ENCODE results near the gene TBC1D1.
"Not testable (repeated sequence)": the region's sequence is repeated elsewhere in the genome, so short reads cannot be mapped to it uniquely, and the experiment has no call there.

The TBC1D1 gene

GRCh38 chr4:38016698-38017097 is 125.8 kb downstream of the TBC1D1 start:
- Histone ChIP-seq H3K4me1 (peaks cover 24% of the 10 kb centered on the region), H3K27ac (peak overlapping the region; percentile 56)

GRCh38 chr4:38017609-38018008 is 126.7 kb downstream of the TBC1D1 start:
- H3K4me1 ChIP-seq, result peaks cover 27% of the 10 kb centered on the region
- H3K27ac ChIP-seq, result peak overlapping the region; percentile 56
- H3K4me3 ChIP-seq (ENCODE audit: low read depth, low read length), result no peak overlapping the region
- no peak overlapping the region for H3K4me2 ChIP-seq (ENCODE audit: low read length)
- no peaks in the 10 kb centered on the region for H3K36me3 ChIP-seq (ENCODE audit: control insufficient read depth, insufficient read depth, low read length)
- no peak overlapping the region for H2AFZ ChIP-seq
- no peaks in the 10 kb centered on the region for H3K27me3 ChIP-seq (ENCODE audit: control insufficient read depth, insufficient read depth, low read length)
- H3K9ac ChIP-seq, result no peak overlapping the region
- peaks cover 8% of the 10 kb centered on the region for H3K79me2 ChIP-seq
- H3K9me3 ChIP-seq (ENCODE audit: control insufficient read depth, low read length), result no peaks in the 10 kb centered on the region
- TF ChIP-seq CTCF (IDR thresholded peaks at IDR 0.05), result no peak

More at GRCh38 chr4:38016698-38017097, 125.8 kb downstream of the TBC1D1 start:
- Histone ChIP-seq H3K27me3 (ENCODE audit: control insufficient read depth, insufficient read depth, low read length) (no peaks in the 10 kb centered on the region), H3K4me2 (ENCODE audit: low read length) (no peak overlapping the region), H3K9ac (no peak overlapping the region), H3K9me3 (ENCODE audit: control insufficient read depth, low read length) (no peaks in the 10 kb centered on the region), H3K4me3 (ENCODE audit: low read depth, low read length) (no peak overlapping the region), H3K79me2 (peaks cover 15% of the 10 kb centered on the region), H3K36me3 (ENCODE audit: control insufficient read depth, insufficient read depth, low read length) (no peaks in the 10 kb centered on the region), H2AFZ (no peak overlapping the region)
- TF ChIP-seq CTCF (IDR thresholded peaks at IDR 0.05), result no peak

GRCh38 chr4:38020386-38020785 is 129.5 kb downstream of the TBC1D1 start:
- TF ChIP-seq CTCF (IDR thresholded peaks at IDR 0.05), result no peak
- no peak overlapping the region for H3K4me2 ChIP-seq (ENCODE audit: low read length)
- peaks cover 31% of the 10 kb centered on the region for H3K4me1 ChIP-seq

GRCh38 chr4:38020961-38021360 is 130.1 kb downstream of the TBC1D1 start:
- not testable (repeated sequence) for H2AFZ ChIP-seq; H3K4me2 ChIP-seq (ENCODE audit: low read length); H3K9me3 ChIP-seq (ENCODE audit: control insufficient read depth, low read length); H3K79me2 ChIP-seq; H3K36me3 ChIP-seq (ENCODE audit: control insufficient read depth, insufficient read depth, low read length); H3K27me3 ChIP-seq (ENCODE audit: control insufficient read depth, insufficient read depth, low read length); H3K9ac ChIP-seq; H3K4me3 ChIP-seq (ENCODE audit: low read depth, low read length)
- H3K27ac ChIP-seq, result peak overlapping the region; percentile 83
- peaks cover 35% of the 10 kb centered on the region for H3K4me1 ChIP-seq

More at GRCh38 chr4:38020386-38020785, 129.5 kb downstream of the TBC1D1 start:
- Histone ChIP-seq H3K9ac (no peak overlapping the region), H3K27ac (no peak overlapping the region), H2AFZ (no peak overlapping the region), H3K79me2 (no peaks in the 10 kb centered on the region), H3K9me3 (ENCODE audit: control insufficient read depth, low read length) (no peaks in the 10 kb centered on the region), H3K36me3 (ENCODE audit: control insufficient read depth, insufficient read depth, low read length) (no peaks in the 10 kb centered on the region), H3K4me3 (ENCODE audit: low read depth, low read length) (no peak overlapping the region), H3K27me3 (ENCODE audit: control insufficient read depth, insufficient read depth, low read length) (no peaks in the 10 kb centered on the region)

GRCh38 chr4:38021751-38022150 is 130.9 kb downstream of the TBC1D1 start:
- H3K4me3 ChIP-seq (ENCODE audit: low read depth, low read length), result peak overlapping the region; percentile 15
- H3K36me3 ChIP-seq (ENCODE audit: control insufficient read depth, insufficient read depth, low read length), result no peaks in the 10 kb centered on the region
- H3K27ac ChIP-seq, result peak overlapping the region; percentile 83

More at GRCh38 chr4:38021751-38022150, 130.9 kb downstream of the TBC1D1 start:
- peak overlapping the region; percentile 42 for H3K4me2 ChIP-seq (ENCODE audit: low read length)
- H3K4me1 ChIP-seq, result peaks cover 36% of the 10 kb centered on the region
- no peaks in the 10 kb centered on the region for H3K79me2 ChIP-seq
- H3K9me3 ChIP-seq (ENCODE audit: control insufficient read depth, low read length), result no peaks in the 10 kb centered on the region
- H2AFZ ChIP-seq, result no peak overlapping the region
- H3K9ac ChIP-seq, result no peak overlapping the region
- H3K27me3 ChIP-seq (ENCODE audit: control insufficient read depth, insufficient read depth, low read length), result no peaks in the 10 kb centered on the region
- no peak for TF ChIP-seq CTCF (IDR thresholded peaks at IDR 0.05)

Data from parathyroid adenoma (tissue), 2 donors.